Neutrophil (primary cell): Measurements from ENCODE around the gene BPIFA2.

Experiments
- H3K27ac ChIP-seq: fragments of 200-600 bp; sonication (generic); 2 replicates; pipeline ENCODE4 v1.5.1; 2016; ENCODE audit warnings: mild to moderate bottlenecking, moderate library complexity
- H3K27me3 ChIP-seq: fragments of 200-600 bp; sonication (generic); 2 replicates; pipeline ENCODE4 v1.6.0; 2016; ENCODE audit warnings: mild to moderate bottlenecking
- H3K36me3 ChIP-seq: fragments of 200-600 bp; sonication (generic); 2 replicates; pipeline ENCODE4 v1.5.1; 2017
- H3K4me1 ChIP-seq, 2 experiments: fragments of 200-600 bp in 1 of 2; sonication (generic) in 1 of 2; 1 replicate in 1 of 2; 2 replicates in 1 of 2; pipeline versions ENCODE4 v1.5.1 to v1.6.1; 2013 to 2016; ENCODE audit warnings: low read depth in 1 of 2, low read length in 1 of 2, mild to moderate bottlenecking in 1 of 2, moderate library complexity in 1 of 2; ENCODE audit not compliant: control insufficient read depth in 1 of 2, insufficient read depth in 1 of 2
- H3K4me3 ChIP-seq, 2 experiments: fragments of 200-600 bp in 1 of 2; sonication (generic) in 1 of 2; 1 replicate in 1 of 2; 2 replicates in 1 of 2; pipeline ENCODE4 v1.5.1; 2013 to 2016; ENCODE audit warnings: low read depth in 1 of 2, low read length in 1 of 2, mild to moderate bottlenecking in 1 of 2, moderate library complexity in 1 of 2
- H3K9me3 ChIP-seq: fragments of 200-600 bp; sonication (generic); 2 replicates; pipeline ENCODE4 v1.5.1; 2016
- CTCF ChIP-seq: fragments of 200-600 bp; sonication (generic); IDR thresholded peaks from 2 replicates; pipeline ENCODE4 v1.5.1; 2016; ENCODE audit warnings: antibody characterized with exemption

The BPIFA2 gene

GRCh38 chr20:33188421-33188820 is 20.5 kb downstream of the BPIFA2 start:
- Histone ChIP-seq H3K4me3 (no peak overlapping the region), H3K4me1 (no peaks in the 10 kb centered on the region), H3K27me3 (peaks cover 29% of the 10 kb centered on the region), H3K9me3 (no peaks in the 10 kb centered on the region), H3K36me3 (no peaks in the 10 kb centered on the region), H3K27ac (no peak overlapping the region)
- no peak for TF ChIP-seq CTCF

- peaks cover 38% of the 10 kb centered on the region for H3K27me3 ChIP-seq
- no peak overlapping the region for H3K4me3 ChIP-seq
- H3K27ac ChIP-seq: no peak overlapping the region
- H3K36me3 ChIP-seq: no peaks in the 10 kb centered on the region
- TF ChIP-seq CTCF: no peak
- H3K9me3 ChIP-seq: no peaks in the 10 kb centered on the region
- no peaks in the 10 kb centered on the region for H3K4me1 ChIP-seq
These were observed 23.5 kb downstream of the BPIFA2 start for GRCh38 chr20:33191484-33191883.

- no peaks in the 10 kb centered on the region for H3K4me1 ChIP-seq
- H3K4me3 ChIP-seq: no peak overlapping the region
- H3K9me3 ChIP-seq: no peaks in the 10 kb centered on the region
- H3K36me3 ChIP-seq: no peaks in the 10 kb centered on the region
- H3K27me3 ChIP-seq: peaks cover 38% of the 10 kb centered on the region
- no peak overlapping the region for H3K27ac ChIP-seq
- no peak for TF ChIP-seq CTCF
These were observed 24.0 kb downstream of the BPIFA2 start for GRCh38 chr20:33191955-33192354.

GRCh38 chr20:33192912-33193501 is 25.0 kb downstream of the BPIFA2 start:
- Histone ChIP-seq H3K36me3 (no peaks in the 10 kb centered on the region), H3K9me3 (no peaks in the 10 kb centered on the region), H3K27ac (no peak overlapping the region), H3K4me1 (no peaks in the 10 kb centered on the region), H3K27me3 (peaks cover 38% of the 10 kb centered on the region), H3K4me3 (no peak overlapping the region)
- no peak for TF ChIP-seq CTCF

- no peak for TF ChIP-seq CTCF
- H3K9me3 ChIP-seq: no peaks in the 10 kb centered on the region
These were observed 31.1 kb downstream of the BPIFA2 start for GRCh38 chr20:33199026-33199425.

GRCh38 chr20:33202451-33202850 is 34.5 kb downstream of the BPIFA2 start:
- H3K4me3 ChIP-seq: no peak overlapping the region
- H3K9me3 ChIP-seq: no peaks in the 10 kb centered on the region
- peaks cover 52% of the 10 kb centered on the region for H3K27me3 ChIP-seq
- no peak overlapping the region for H3K27ac ChIP-seq
- H3K36me3 ChIP-seq: no peaks in the 10 kb centered on the region
- no peak for TF ChIP-seq CTCF
- H3K4me1 ChIP-seq: no peaks in the 10 kb centered on the region

More at GRCh38 chr20:33199026-33199425, 31.1 kb downstream of the BPIFA2 start:
- Histone ChIP-seq H3K4me3 (no peak overlapping the region), H3K27me3 (peaks cover 45% of the 10 kb centered on the region), H3K4me1 (no peaks in the 10 kb centered on the region), H3K27ac (no peak overlapping the region), H3K36me3 (no peaks in the 10 kb centered on the region)
